Measurements from ENCODE around the gene MTUS2.

DNA sequence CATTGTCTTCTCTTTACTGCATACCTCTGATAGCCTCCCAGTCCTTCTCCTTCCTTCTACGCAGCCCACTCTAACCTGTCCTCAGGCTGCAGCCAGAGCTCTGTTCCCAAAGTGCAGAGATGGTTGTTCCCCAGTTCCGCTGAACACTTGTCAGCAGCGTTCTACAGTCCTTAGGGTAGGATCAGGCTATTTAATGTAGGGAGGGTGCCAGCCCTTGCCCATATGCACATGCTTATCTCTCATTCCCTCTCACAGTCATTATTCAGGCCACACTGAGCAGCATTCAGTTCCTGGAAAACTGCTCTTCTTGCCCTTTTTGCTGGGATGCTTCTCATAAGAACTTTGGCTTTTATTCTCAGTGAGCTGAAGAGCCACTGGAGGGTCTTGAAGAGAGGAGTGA, 180.7 kb downstream of the MTUS2 start:
- TF ChIP-seq, protein P1, sequence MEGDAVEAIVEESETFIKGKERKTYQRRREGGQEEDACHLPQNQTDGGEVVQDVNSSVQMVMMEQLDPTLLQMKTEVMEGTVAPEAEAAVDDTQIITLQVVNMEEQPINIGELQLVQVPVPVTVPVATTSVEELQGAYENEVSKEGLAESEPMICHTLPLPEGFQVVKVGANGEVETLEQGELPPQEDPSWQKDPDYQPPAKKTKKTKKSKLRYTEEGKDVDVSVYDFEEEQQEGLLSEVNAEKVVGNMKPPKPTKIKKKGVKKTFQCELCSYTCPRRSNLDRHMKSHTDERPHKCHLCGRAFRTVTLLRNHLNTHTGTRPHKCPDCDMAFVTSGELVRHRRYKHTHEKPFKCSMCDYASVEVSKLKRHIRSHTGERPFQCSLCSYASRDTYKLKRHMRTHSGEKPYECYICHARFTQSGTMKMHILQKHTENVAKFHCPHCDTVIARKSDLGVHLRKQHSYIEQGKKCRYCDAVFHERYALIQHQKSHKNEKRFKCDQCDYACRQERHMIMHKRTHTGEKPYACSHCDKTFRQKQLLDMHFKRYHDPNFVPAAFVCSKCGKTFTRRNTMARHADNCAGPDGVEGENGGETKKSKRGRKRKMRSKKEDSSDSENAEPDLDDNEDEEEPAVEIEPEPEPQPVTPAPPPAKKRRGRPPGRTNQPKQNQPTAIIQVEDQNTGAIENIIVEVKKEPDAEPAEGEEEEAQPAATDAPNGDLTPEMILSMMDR (IDR thresholded peaks at IDR 0.05; ENCODE audit: low read depth, low read length, poor library complexity, severe bottlenecking): no peak
- TF ChIP-seq EZH2phosphoT487 (IDR thresholded peaks at IDR 0.05; ENCODE audit: borderline replicate concordance, low read length): no peak

Measured in DOHH2 (cell line).